Type B pancreatic cell (in vitro differentiated cells): ENCODE measurements around the gene XRCC4. TPM values are rescaled to one million over a fixed set of nuclear protein-coding genes. Genes with fewer than 3 reads are reported as not detected.

ENCODE experiments used
- DNase-seq: peaks from one replicate; pipeline ENCODE4 v3.0.0; 2021; ENCODE audit warnings: mixed read lengths; ENCODE audit not compliant: unreplicated experiment; ENCODE audit errors: extremely low spot score
- H3K27ac Mint-ChIP-seq: 2 replicates; pipeline ENCODE4 v1.8.0; 2021; ENCODE audit warnings: mild to moderate bottlenecking, mixed read lengths
- H3K27me3 Mint-ChIP-seq: 2 replicates; pipeline ENCODE4 v1.8.0; 2021; ENCODE audit warnings: mixed read lengths
- H3K36me3 Mint-ChIP-seq: 2 replicates; pipeline ENCODE4 v1.8.0; 2021; ENCODE audit warnings: mixed read lengths
- H3K4me1 Mint-ChIP-seq: one replicate; pipeline ENCODE4 v1.8.0; 2021; ENCODE audit warnings: mixed read lengths; ENCODE audit not compliant: unreplicated experiment
- H3K4me3 Mint-ChIP-seq: 2 replicates; pipeline ENCODE4 v1.8.0; 2021; ENCODE audit warnings: mild to moderate bottlenecking, mixed read lengths
- H3K9me3 Mint-ChIP-seq: 2 replicates; pipeline ENCODE4 v1.8.0; 2021; ENCODE audit warnings: mixed read lengths
- total RNA-seq: library from RNA; stranded (reverse); gene quantifications from 2 replicates; pipeline ENCODE4 v1.2.1, GENCODE V29; 2021; ENCODE audit warnings: low replicate concordance
- TF ChIP-seq, protein P1 (sequence below): fragments of 200-600 bp; sonication (generic); conservative IDR thresholded peaks from 2 replicates; pipeline ENCODE4 v1.5.0; 2021; ENCODE audit warnings: antibody characterized with exemption, mild to moderate bottlenecking

Gene XRCC4
- total RNA-seq, 1 donor from 2014 or later, result 7.4 TPM

DNA sequence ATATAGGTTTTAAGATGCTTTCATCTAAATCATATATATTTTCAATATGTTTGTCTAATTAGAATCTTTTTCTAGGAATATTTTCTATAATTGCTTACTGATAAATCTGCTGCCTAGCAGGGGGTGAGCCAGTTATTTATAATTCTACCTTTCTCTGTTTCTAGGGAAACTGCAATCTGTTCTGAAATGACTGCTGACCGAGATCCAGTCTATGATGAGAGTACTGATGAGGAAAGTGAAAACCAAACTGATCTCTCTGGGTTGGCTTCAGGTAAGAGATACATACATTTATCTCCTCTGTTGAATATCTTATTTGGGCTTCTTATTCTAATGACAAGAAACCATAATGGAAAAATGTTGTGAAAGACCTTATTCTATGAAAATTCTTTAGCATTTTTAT, 127.3 kb downstream of the XRCC4 start:
- no peak overlapping the region for H3K27ac Mint-ChIP-seq
- H3K4me3 Mint-ChIP-seq, result no peak overlapping the region
- no peak for DNase-seq
- H3K9me3 Mint-ChIP-seq, result no peaks in the 10 kb centered on the region
- no peaks in the 10 kb centered on the region for H3K4me1 Mint-ChIP-seq
- TF ChIP-seq, protein P1, sequence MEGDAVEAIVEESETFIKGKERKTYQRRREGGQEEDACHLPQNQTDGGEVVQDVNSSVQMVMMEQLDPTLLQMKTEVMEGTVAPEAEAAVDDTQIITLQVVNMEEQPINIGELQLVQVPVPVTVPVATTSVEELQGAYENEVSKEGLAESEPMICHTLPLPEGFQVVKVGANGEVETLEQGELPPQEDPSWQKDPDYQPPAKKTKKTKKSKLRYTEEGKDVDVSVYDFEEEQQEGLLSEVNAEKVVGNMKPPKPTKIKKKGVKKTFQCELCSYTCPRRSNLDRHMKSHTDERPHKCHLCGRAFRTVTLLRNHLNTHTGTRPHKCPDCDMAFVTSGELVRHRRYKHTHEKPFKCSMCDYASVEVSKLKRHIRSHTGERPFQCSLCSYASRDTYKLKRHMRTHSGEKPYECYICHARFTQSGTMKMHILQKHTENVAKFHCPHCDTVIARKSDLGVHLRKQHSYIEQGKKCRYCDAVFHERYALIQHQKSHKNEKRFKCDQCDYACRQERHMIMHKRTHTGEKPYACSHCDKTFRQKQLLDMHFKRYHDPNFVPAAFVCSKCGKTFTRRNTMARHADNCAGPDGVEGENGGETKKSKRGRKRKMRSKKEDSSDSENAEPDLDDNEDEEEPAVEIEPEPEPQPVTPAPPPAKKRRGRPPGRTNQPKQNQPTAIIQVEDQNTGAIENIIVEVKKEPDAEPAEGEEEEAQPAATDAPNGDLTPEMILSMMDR, result no peak
- peaks cover 4% of the 10 kb centered on the region for H3K36me3 Mint-ChIP-seq
- H3K27me3 Mint-ChIP-seq, result no peaks in the 10 kb centered on the region

DNA sequence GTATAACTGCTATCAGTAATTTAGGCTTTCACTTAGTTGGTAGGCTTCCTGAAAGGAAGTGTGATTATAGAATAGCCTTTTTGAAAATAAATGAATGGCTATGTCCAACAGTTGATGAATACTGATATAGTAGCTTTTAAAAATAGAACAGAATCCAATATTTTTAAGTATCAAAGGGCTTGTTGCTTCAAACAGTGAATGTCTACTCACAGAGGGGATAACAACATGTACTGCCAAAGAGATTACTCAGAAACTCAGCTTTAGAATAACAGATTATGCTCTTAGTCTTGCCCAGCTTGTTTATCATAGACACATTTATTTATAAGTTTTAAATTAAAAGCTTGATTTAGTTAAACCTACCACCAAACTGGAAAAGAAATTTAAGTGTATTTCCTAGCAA, 132.6 kb downstream of the XRCC4 start:
- Mint-ChIP-seq H3K27ac (no peak overlapping the region), H3K4me3 (no peak overlapping the region), H3K27me3 (no peaks in the 10 kb centered on the region), H3K4me1 (no peaks in the 10 kb centered on the region), H3K9me3 (no peaks in the 10 kb centered on the region), H3K36me3 (peaks cover 4% of the 10 kb centered on the region)
- no peak for DNase-seq
- TF ChIP-seq, protein P1, result no peak

DNA sequence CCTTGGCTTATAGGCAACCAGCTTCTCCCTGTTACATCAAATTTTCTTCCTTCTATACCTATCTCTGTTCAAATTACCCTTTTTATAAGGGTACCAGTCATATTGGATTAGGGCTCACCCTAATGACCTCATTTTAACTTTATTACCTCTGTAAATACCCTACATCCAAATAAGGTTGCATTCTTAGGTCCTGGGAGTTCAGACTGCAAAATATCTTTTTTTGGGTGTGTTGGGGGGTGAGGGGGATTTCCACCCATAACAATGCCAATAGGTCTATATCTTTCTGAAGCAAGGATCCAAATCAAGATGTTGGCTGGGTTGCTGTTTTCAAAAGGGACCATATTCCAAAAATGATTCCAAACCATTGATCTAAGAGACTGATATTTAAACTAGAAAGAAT, 141.7 kb downstream of the XRCC4 start:
- no peaks in the 10 kb centered on the region for H3K27me3 Mint-ChIP-seq
- peaks cover 4% of the 10 kb centered on the region for H3K4me1 Mint-ChIP-seq
- no peaks in the 10 kb centered on the region for H3K9me3 Mint-ChIP-seq
- no peaks in the 10 kb centered on the region for H3K36me3 Mint-ChIP-seq
- DNase-seq, result no peak
- no peak overlapping the region for H3K27ac Mint-ChIP-seq
- no peak overlapping the region for H3K4me3 Mint-ChIP-seq
- TF ChIP-seq, protein P1, result no peak

DNA sequence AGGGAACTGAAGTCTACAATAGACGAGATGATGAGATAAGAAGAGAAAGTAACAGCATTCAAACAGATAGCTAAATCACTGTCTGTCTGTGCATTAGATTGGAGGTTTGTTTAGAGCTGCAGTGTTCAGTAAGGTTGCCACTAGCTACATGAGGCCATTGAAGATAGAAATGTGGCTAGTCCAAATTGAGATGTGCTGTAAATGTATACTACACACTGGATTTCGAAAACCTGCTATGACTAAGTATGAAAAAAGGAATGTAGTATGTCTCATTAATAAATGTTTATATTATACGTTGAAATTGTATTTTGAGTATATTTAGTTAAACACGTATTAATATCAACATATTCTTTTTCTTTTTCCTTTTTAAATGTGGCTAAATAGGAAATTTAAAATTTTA, 142.1 kb downstream of the XRCC4 start:
- TF ChIP-seq, protein P1, result no peak
- no peaks in the 10 kb centered on the region for H3K27me3 Mint-ChIP-seq
- H3K9me3 Mint-ChIP-seq, result no peaks in the 10 kb centered on the region
- DNase-seq, result no peak
- H3K36me3 Mint-ChIP-seq, result no peaks in the 10 kb centered on the region
- peaks cover 4% of the 10 kb centered on the region for H3K4me1 Mint-ChIP-seq
- no peak overlapping the region for H3K4me3 Mint-ChIP-seq
- no peak overlapping the region for H3K27ac Mint-ChIP-seq

DNA sequence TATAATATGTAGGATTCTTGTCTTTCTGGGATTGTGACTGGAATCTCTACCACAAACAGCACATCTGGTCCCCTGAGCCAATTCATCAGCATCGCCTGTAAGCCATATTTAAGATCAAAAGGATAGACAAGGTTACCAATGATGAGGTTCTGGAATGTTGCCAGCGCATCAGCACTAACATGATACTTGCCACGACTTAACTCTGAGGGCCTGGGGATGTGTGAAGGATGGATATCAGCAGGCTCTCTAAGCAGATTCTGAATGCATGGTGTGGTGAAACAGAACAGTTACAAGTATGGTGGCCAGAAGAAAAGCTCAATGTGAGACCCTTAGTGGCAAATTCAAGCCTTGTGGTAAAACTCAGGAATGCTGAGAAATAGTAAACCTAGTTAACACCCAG, 143.0 kb downstream of the XRCC4 start:
- no peak for DNase-seq

More for the DNA sequence above, 143.0 kb downstream of the XRCC4 start:
- Mint-ChIP-seq H3K36me3 (no peaks in the 10 kb centered on the region), H3K27ac (no peak overlapping the region), H3K4me1 (peaks cover 4% of the 10 kb centered on the region), H3K9me3 (no peaks in the 10 kb centered on the region), H3K27me3 (no peaks in the 10 kb centered on the region), H3K4me3 (no peak overlapping the region)
- TF ChIP-seq, protein P1, result no peak
